Melanocyte of skin (primary cell): Measurements from ENCODE around the gene TAF11. TPM values are rescaled to one million over a fixed set of nuclear protein-coding genes. Genes with fewer than 3 reads are reported as not detected.

Experiments
- total RNA-seq, 2 donors: library from RNA; depleted of rRNA; stranded (reverse); fragments of >200 nt; gene quantifications; 2 replicates each; pipeline ENCODE4 v1.2.3, GENCODE V29; 2012

TAF11 gene, protein sequence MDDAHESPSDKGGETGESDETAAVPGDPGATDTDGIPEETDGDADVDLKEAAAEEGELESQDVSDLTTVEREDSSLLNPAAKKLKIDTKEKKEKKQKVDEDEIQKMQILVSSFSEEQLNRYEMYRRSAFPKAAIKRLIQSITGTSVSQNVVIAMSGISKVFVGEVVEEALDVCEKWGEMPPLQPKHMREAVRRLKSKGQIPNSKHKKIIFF
- total RNA-seq: 10 to 100 TPM; 18.2 to 26.3 TPM

DNA sequence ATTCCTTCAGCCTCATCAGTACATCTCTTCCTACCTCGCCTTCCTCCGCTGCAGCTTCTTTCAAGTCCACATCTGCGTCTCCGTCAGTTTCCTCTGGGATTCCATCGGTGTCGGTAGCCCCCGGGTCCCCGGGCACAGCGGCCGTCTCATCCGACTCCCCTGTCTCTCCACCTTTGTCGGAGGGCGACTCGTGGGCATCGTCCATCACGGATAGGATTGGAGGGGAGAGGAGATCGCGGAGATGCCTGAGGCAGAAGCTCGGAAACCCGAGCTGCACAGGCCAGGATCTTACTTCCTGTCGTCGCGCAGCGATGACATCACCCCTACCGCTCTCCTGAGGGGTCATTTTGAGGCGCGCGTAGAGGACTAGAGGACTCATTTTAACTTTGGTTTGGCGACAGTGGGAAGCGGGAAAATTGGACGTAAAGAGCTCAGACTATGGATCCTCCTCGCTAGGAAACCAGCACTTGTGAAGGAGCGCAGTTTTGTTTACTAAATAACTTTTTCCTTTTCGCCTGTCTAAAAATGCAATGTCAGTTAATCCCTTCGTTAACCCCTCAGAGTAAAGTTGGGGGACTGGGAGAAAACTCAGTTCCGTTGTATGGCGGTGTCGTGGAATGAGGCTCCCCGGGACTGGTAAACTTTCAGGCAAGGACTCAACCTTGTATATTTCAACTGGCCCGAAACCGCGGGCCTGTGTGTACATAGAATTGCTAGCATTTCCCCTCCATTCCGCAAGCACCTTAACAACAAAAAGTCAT, at the start of gene TAF11:
Gene TAF11 (minus strand): TSS at position 290 of the 761 bp plus-strand sequence. CDS start 85 bp downstream, at position 205.

DNA sequence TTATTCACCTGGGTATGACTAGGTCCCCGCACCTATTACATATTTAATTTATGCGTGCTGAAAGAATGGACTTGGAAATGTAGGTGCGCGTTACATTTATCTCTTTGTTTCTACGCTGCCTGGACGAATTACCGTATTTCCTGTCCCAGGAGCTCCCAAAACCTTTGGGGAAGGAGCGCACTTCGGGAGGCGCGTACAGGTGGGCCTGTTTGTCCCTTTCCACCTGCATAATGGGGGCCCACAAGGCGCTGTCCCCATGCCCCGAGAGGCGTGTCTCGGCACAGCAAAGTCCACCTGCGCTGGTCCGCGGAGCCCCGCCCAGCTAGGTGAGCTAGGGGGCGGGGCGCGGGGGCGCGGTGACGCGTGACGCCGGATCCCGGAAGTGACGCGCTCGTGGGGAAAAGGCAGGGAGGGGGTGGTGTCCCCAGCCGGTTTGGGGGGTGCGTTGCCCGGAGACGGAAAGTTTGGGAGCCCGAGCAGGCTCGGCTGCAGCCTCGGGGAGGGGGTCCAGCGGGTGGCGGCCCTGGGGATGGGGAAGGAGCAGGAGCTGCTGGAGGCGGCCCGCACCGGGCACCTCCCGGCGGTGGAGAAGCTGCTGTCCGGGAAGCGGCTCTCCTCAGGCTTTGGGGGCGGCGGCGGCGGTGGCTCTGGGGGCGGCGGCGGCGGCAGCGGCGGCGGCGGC, 1.2 kb upstream of the TAF11 start, which contains the start of gene ANKS1A:
Gene ANKS1A (plus strand): TSS at position 382 of the 682 bp plus-strand sequence. CDS start 148 bp downstream, at position 530.

Other genes with a start within 250 kb of the TAF11 start
- gene ILRUN, start 191.3 kb downstream of the TAF11 start, total RNA-seq: 10 to 100 TPM; 34.4 to 46.0 TPM
- 100 to 1,000 TPM in 1 of 2 donors, 10 to 100 TPM in 1; 79.5 to 155 TPM for gene SNRPC, start 130.5 kb downstream of the TAF11 start, total RNA-seq
- 10 to 100 TPM; 11.7 to 13.3 TPM for gene BLTP3A, start 96.0 kb downstream of the TAF11 start, total RNA-seq
- 10 to 100 TPM; 10.3 to 13.7 TPM for gene ANKS1A, start 1.2 kb upstream of the TAF11 start, total RNA-seq